Natural killer cell (primary cell): ENCODE results near the gene FOXP1. TPM values are rescaled to one million over a fixed set of nuclear protein-coding genes. Genes with fewer than 3 reads are reported as not detected.

Experiments
- ATAC-seq, 3 donors: fragments of 150-1000 bp in 2 of 3; fragments of 200-7000 bp in 1 of 3; cut with Tn5 transposase; 1 replicate in 1 of 3; 2 replicates in 2 of 3; pipeline ENCODE4 v1.10.0; 2021; ENCODE audit warnings: mild to moderate bottlenecking in 2 of 3, moderate library complexity in 2 of 3
- DNase-seq, 2 donors: peaks; one replicate each; pipeline versions ENCODE4 v3.0.0 to v3.0.0-alpha.2; 2013 to 2021; ENCODE audit warnings: mixed read lengths in 1 of 2
- H3K27ac ChIP-seq: one replicate; pipeline ENCODE4 v1.5.1; 2013; ENCODE audit warnings: mild to moderate bottlenecking, low read length
- H3K27me3 ChIP-seq: one replicate; pipeline ENCODE4 v1.6.1; 2013; ENCODE audit warnings: low read length; ENCODE audit not compliant: control insufficient read depth, insufficient read depth
- H3K36me3 ChIP-seq: one replicate; pipeline ENCODE4 v1.6.1; 2013; ENCODE audit warnings: low read length; ENCODE audit not compliant: control insufficient read depth, insufficient read depth
- H3K4me1 ChIP-seq: one replicate; pipeline ENCODE4 v1.6.1; 2013; ENCODE audit warnings: low read length; ENCODE audit not compliant: control insufficient read depth, insufficient read depth
- H3K4me3 ChIP-seq: one replicate; pipeline ENCODE4 v1.5.1; 2013; ENCODE audit warnings: low read length
- H3K9me3 ChIP-seq: one replicate; pipeline ENCODE4 v1.6.1; 2013; ENCODE audit warnings: low read length; ENCODE audit not compliant: control insufficient read depth, insufficient read depth
- H3K27ac Mint-ChIP-seq, 2 donors: one replicate each; pipeline ENCODE4 v1.8.0; 2022; ENCODE audit warnings: mild to moderate bottlenecking in 2 of 2, mixed read lengths in 2 of 2, moderate library complexity in 1 of 2
- H3K27me3 Mint-ChIP-seq, 2 donors: one replicate each; pipeline ENCODE4 v1.8.0; 2022; ENCODE audit warnings: low read depth in 2 of 2, mixed read lengths in 2 of 2
- H3K36me3 Mint-ChIP-seq: one replicate; pipeline ENCODE4 v1.8.0; 2022; ENCODE audit warnings: mixed read lengths
- H3K4me1 Mint-ChIP-seq, 2 donors: one replicate each; pipeline ENCODE4 v1.8.0; 2022; ENCODE audit warnings: mixed read lengths in 2 of 2
- H3K4me3 Mint-ChIP-seq: one replicate; pipeline ENCODE4 v1.8.0; 2022; ENCODE audit warnings: mild to moderate bottlenecking, moderate library complexity, mixed read lengths
- H3K9me3 Mint-ChIP-seq, 2 donors: one replicate each; pipeline ENCODE4 v1.8.0; 2022; ENCODE audit warnings: mixed read lengths in 2 of 2
- CTCF ChIP-seq: fragments of 200-600 bp; IDR thresholded peaks from one replicate; pipeline ENCODE4 v1.8.0; 2022; ENCODE audit warnings: antibody characterized with exemption
- whole genome bisulfite sequencing: methylation state at CpG from one replicate; pipeline ENCODE4 v1.1.7; 2013; ENCODE audit warnings: missing lambda C conversion rate; ENCODE audit not compliant: insufficient coverage; 5-methylcytosine and 5-hydroxymethylcytosine counted together
- intact Hi-C: fragments of 100-400 bp; cut with micrococcal nuclease; formaldehyde crosslinking; loops from one replicate; pipeline ENCODE4 v1.14.2; 2022
- total RNA-seq, 4 donors: library from RNA; stranded (reverse); fragments of 120-200 nt in 1 of 4; gene quantifications; one replicate each; pipeline versions ENCODE4 v1.2.3 to v1.2.4, GENCODE V29; 2013 to 2022

The FOXP1 gene
- total RNA-seq, 3 donors from 2014 or later (not counting 1 experiment from before 2014, with no cell fraction given): 166 to 185 (median 166) TPM

DNA sequence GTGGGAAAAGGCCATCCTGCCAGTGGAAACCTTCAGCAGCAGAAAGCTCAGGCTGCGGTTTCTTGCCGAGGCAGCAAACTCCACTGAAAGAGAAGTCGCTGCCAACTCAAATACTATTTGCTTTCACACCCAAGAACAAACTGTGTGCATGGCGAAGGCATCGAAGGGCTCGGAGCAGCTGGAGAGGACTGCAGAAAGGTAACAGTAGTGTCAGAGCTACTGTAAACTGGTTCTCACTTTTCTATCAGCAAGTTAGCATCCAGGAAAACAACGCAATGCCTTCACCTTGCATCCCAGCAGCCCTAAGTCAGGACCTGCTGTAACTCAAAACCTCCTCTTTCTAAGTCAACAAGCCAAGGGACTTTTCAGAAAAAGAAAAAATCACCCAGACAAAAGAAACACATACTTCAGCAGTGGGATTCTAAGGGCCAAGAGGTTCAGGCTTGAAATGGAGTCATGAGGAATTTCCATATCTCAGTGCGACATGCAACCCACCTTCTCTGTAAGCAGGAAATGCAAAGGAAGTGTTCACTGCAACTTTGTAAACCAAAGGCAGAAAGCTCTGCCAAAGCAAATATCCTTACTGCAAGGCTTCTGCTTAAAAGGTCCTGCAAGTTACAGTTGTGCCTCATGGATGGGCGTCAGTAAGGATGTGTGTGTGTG lies 193.5 kb downstream of the FOXP1 start:
- Histone ChIP-seq H3K9me3 (no peaks in the 10 kb centered on the region), H3K4me3 (no peak overlapping the region), H3K27ac (peak overlapping the region; percentile 93), H3K4me1 (peaks cover 15% of the 10 kb centered on the region), H3K36me3 (no peaks in the 10 kb centered on the region), H3K27me3 (no peaks in the 10 kb centered on the region)
- H3K4me1 Mint-ChIP-seq: peaks cover 28 to 33% of the 10 kb centered on the region in 2 donors
- 28% methylated on average over 9 of the region's 9 CpGs for WGBS
- no peak for TF ChIP-seq CTCF
- peak overlapping the region; percentile 64 for H3K4me3 Mint-ChIP-seq
- DNase-seq: peak in 1 of 2 donors; percentile 64
- ATAC-seq: peak in 2 of 3 donors; percentile 11 to 27
- H3K36me3 Mint-ChIP-seq: no peaks in the 10 kb centered on the region
- H3K27ac Mint-ChIP-seq: peak overlapping the region; percentile 38 to 44
- no peaks in the 10 kb centered on the region for H3K9me3 Mint-ChIP-seq
- H3K27me3 Mint-ChIP-seq: no peaks in the 10 kb centered on the region
- intact Hi-C loops: loop anchor here (5.0 to 10.0 kb wide), 2 partner anchors 67 to 165 kb away; no protein-coding TSS in a partner anchor

- H3K4me3 ChIP-seq: no peak overlapping the region
- H3K4me1 ChIP-seq: peaks cover 15% of the 10 kb centered on the region
- Mint-ChIP-seq H3K9me3 (no peaks in the 10 kb centered on the region), H3K4me3 (no peak overlapping the region), H3K36me3 (no peaks in the 10 kb centered on the region), H3K27me3 (no peaks in the 10 kb centered on the region), H3K27ac (no peak overlapping the region), H3K4me1 (peaks cover 37 to 41% of the 10 kb centered on the region in 2 donors)
- no peaks in the 10 kb centered on the region for H3K27me3 ChIP-seq
- TF ChIP-seq CTCF: no peak
- 65% methylated on average over 2 of the region's 10 CpGs for whole genome bisulfite sequencing
- H3K36me3 ChIP-seq: no peaks in the 10 kb centered on the region
- H3K9me3 ChIP-seq: no peaks in the 10 kb centered on the region
- intact Hi-C loops: no loop called here
- ATAC-seq (no peak), DNase-seq (no peak)
- peak overlapping the region; percentile 93 for H3K27ac ChIP-seq
Observed at GRCh38 chr3:71389191-71389590, 194.3 kb downstream of the FOXP1 start.

GRCh38 chr3:71388535-71389120 lies 194.9 kb downstream of the FOXP1 start:
- Mint-ChIP-seq H3K27ac (no peak overlapping the region), H3K9me3 (no peaks in the 10 kb centered on the region), H3K4me3 (peak overlapping the region; percentile 35), H3K27me3 (no peaks in the 10 kb centered on the region), H3K36me3 (no peaks in the 10 kb centered on the region), H3K4me1 (peaks cover 37 to 44% of the 10 kb centered on the region in 2 donors)
- no peaks in the 10 kb centered on the region for H3K27me3 ChIP-seq
- H3K9me3 ChIP-seq: no peaks in the 10 kb centered on the region
- DNase-seq (no peak), ATAC-seq (no peak)
- H3K36me3 ChIP-seq: no peaks in the 10 kb centered on the region
- H3K4me3 ChIP-seq: no peak overlapping the region
- WGBS: 54% methylated on average over 3 of the region's 6 CpGs
- intact Hi-C loops: no loop called here
- H3K27ac ChIP-seq: peak overlapping the region; percentile 53
- no peak for TF ChIP-seq CTCF
- H3K4me1 ChIP-seq: peaks cover 15% of the 10 kb centered on the region
